GM12878 (cell line): ENCODE measurements around the gene CTNS.

Experiments
- BMI1 ChIP-seq: fragments of 450-650 bp; IDR thresholded peaks from 2 replicates; pipeline ENCODE4 v1.6.1; 2016; ENCODE audit warnings: mild to moderate bottlenecking, moderate library complexity, borderline replicate concordance
- CEBPZ ChIP-seq: fragments of 150-350 bp; IDR thresholded peaks from 2 replicates; pipeline ENCODE4 v1.6.1; 2016; ENCODE audit warnings: low read depth, low read length
- FOXK2 ChIP-seq: fragments of 450-650 bp; IDR thresholded peaks from 2 replicates; pipeline ENCODE4 v1.6.1; 2017; ENCODE audit warnings: mild to moderate bottlenecking, moderate library complexity
- IRF3 ChIP-seq: fragments of 450-650 bp; IDR thresholded peaks from 2 replicates; pipeline ENCODE4 v1.6.1; 2014; ENCODE audit warnings: mild to moderate bottlenecking
- NFIC ChIP-seq: IDR thresholded peaks from 2 replicates; pipeline ENCODE4 v1.6.1; 2012; ENCODE audit warnings: low read depth, mild to moderate bottlenecking, inconsistent platforms, low read length, moderate library complexity
- POLR2A ChIP-seq: IDR thresholded peaks from 2 replicates; pipeline ENCODE4 v1.6.1; 2011; ENCODE audit warnings: low read depth, mild to moderate bottlenecking, low read length
- PRDM15 ChIP-seq: fragments of 450-650 bp; formaldehyde crosslinking; IDR thresholded peaks from 2 replicates; pipeline ENCODE4 v1.4.0; 2020; ENCODE audit warnings: mild to moderate bottlenecking, moderate library complexity
- SP1 ChIP-seq: IDR thresholded peaks from one replicate; pipeline ENCODE4 v1.6.1; 2011; ENCODE audit warnings: low read depth, low read length
- USF2 ChIP-seq: IDR thresholded peaks from 2 replicates; pipeline ENCODE4 v1.6.1; 2011; ENCODE audit warnings: low read depth, low read length, improper control_type of control experiment, borderline replicate concordance
- ZNF274 ChIP-seq: IDR thresholded peaks from one replicate; pipeline ENCODE4 v1.8.0; 2011; ENCODE audit not compliant: insufficient read length, insufficient read depth
- ZNF592 ChIP-seq: fragments of 450-650 bp; IDR thresholded peaks from 2 replicates; pipeline ENCODE4 v1.6.1; 2017; ENCODE audit warnings: mild to moderate bottlenecking, moderate library complexity

GRCh38 chr17:3679531-3680126 lies 43.1 kb downstream of the CTNS start:
- TF ChIP-seq USF2: no peak
- TF ChIP-seq CEBPZ: no peak
- no peak for TF ChIP-seq IRF3
- no peak for TF ChIP-seq NFIC
- no peak for TF ChIP-seq POLR2A
- no peak for TF ChIP-seq PRDM15 (CRISPR knock-in tag)
- no peak for TF ChIP-seq FOXK2
- no peak for TF ChIP-seq ZNF592
- no peak for TF ChIP-seq SP1
- no peak for TF ChIP-seq ZNF274
- TF ChIP-seq BMI1: no peak
